ENCODE data around the gene PMP22. TPM values are rescaled to one million over a fixed set of nuclear protein-coding genes. Genes with fewer than 3 reads are reported as not detected.

Gene PMP22
- total RNA-seq, 1 experiment from 2014 or later: 8.4 TPM

GRCh38 chr17:15287538-15288267 lies 22.6 kb upstream of the PMP22 start:
- no peaks in the 10 kb centered on the region for H3K27me3 ChIP-seq (ENCODE audit: control insufficient read depth, insufficient read depth, low read length)
- H3K4me3 ChIP-seq (ENCODE audit: insufficient read depth, low read depth, low read length): no peak overlapping the region

GRCh38 chr17:15285466-15285865 lies 20.3 kb upstream of the PMP22 start:
- no peak for DNase-seq
- no peak overlapping the region for H3K4me3 ChIP-seq (ENCODE audit: insufficient read depth, low read depth, low read length)
- no peaks in the 10 kb centered on the region for H3K36me3 ChIP-seq (replicated peaks; ENCODE audit: control insufficient read depth, insufficient read depth, low read length)
- H3K27me3 ChIP-seq (ENCODE audit: control insufficient read depth, insufficient read depth, low read length): no peaks in the 10 kb centered on the region

More at GRCh38 chr17:15287538-15288267, 22.6 kb upstream of the PMP22 start:
- no peaks in the 10 kb centered on the region for H3K36me3 ChIP-seq (replicated peaks; ENCODE audit: control insufficient read depth, insufficient read depth, low read length)
- no peak for DNase-seq

GRCh38 chr17:15284537-15284936 lies 19.4 kb upstream of the PMP22 start:
- Histone ChIP-seq H3K27me3 (ENCODE audit: control insufficient read depth, insufficient read depth, low read length) (no peaks in the 10 kb centered on the region), H3K4me3 (ENCODE audit: insufficient read depth, low read depth, low read length) (no peak overlapping the region), H3K36me3 (replicated peaks; ENCODE audit: control insufficient read depth, insufficient read depth, low read length) (no peaks in the 10 kb centered on the region)
- DNase-seq: no peak

- DNase-seq: no peak
- no peaks in the 10 kb centered on the region for H3K27me3 ChIP-seq (ENCODE audit: control insufficient read depth, insufficient read depth, low read length)
These were observed 19.0 kb upstream of the PMP22 start for GRCh38 chr17:15284107-15284506.

GRCh38 chr17:15281909-15282308 lies 16.8 kb upstream of the PMP22 start:
- no peaks in the 10 kb centered on the region for H3K27me3 ChIP-seq (ENCODE audit: control insufficient read depth, insufficient read depth, low read length)
- H3K4me3 ChIP-seq (ENCODE audit: insufficient read depth, low read depth, low read length): no peak overlapping the region
- DNase-seq: no peak
- H3K36me3 ChIP-seq (replicated peaks; ENCODE audit: control insufficient read depth, insufficient read depth, low read length): no peaks in the 10 kb centered on the region

More at GRCh38 chr17:15284107-15284506, 19.0 kb upstream of the PMP22 start:
- H3K4me3 ChIP-seq (ENCODE audit: insufficient read depth, low read depth, low read length): no peak overlapping the region
- H3K36me3 ChIP-seq (replicated peaks; ENCODE audit: control insufficient read depth, insufficient read depth, low read length): no peaks in the 10 kb centered on the region

GRCh38 chr17:15278924-15279477 lies 13.9 kb upstream of the PMP22 start:
- no peak for DNase-seq
- no peaks in the 10 kb centered on the region for H3K27me3 ChIP-seq (ENCODE audit: control insufficient read depth, insufficient read depth, low read length)
- H3K36me3 ChIP-seq (replicated peaks; ENCODE audit: control insufficient read depth, insufficient read depth, low read length): no peaks in the 10 kb centered on the region
- H3K4me3 ChIP-seq (ENCODE audit: insufficient read depth, low read depth, low read length): no peak overlapping the region

- Histone ChIP-seq H3K36me3 (replicated peaks; ENCODE audit: control insufficient read depth, insufficient read depth, low read length) (no peaks in the 10 kb centered on the region), H3K27me3 (ENCODE audit: control insufficient read depth, insufficient read depth, low read length) (no peaks in the 10 kb centered on the region), H3K4me3 (ENCODE audit: insufficient read depth, low read depth, low read length) (no peak overlapping the region)
- no peak for DNase-seq
These were observed 13.3 kb upstream of the PMP22 start for GRCh38 chr17:15278380-15278779.

- DNase-seq: no peak
- Histone ChIP-seq H3K4me3 (ENCODE audit: insufficient read depth, low read depth, low read length) (no peak overlapping the region), H3K36me3 (replicated peaks; ENCODE audit: control insufficient read depth, insufficient read depth, low read length) (no peaks in the 10 kb centered on the region), H3K27me3 (ENCODE audit: control insufficient read depth, insufficient read depth, low read length) (no peaks in the 10 kb centered on the region)
These were observed 8.9 kb upstream of the PMP22 start for GRCh38 chr17:15274017-15274416.

GRCh38 chr17:15273141-15273793 lies 8.1 kb upstream of the PMP22 start:
- Histone ChIP-seq H3K4me3 (ENCODE audit: insufficient read depth, low read depth, low read length) (no peak overlapping the region), H3K36me3 (replicated peaks; ENCODE audit: control insufficient read depth, insufficient read depth, low read length) (no peaks in the 10 kb centered on the region), H3K27me3 (ENCODE audit: control insufficient read depth, insufficient read depth, low read length) (no peaks in the 10 kb centered on the region; the same call in 1 of the 2 replicates)
- DNase-seq: no peak

- Histone ChIP-seq H3K27me3 (ENCODE audit: control insufficient read depth, insufficient read depth, low read length) (no peaks in the 10 kb centered on the region; the same call in 1 of the 2 replicates), H3K4me3 (ENCODE audit: insufficient read depth, low read depth, low read length) (no peak overlapping the region), H3K36me3 (replicated peaks; ENCODE audit: control insufficient read depth, insufficient read depth, low read length) (no peaks in the 10 kb centered on the region)
- no peak for DNase-seq
These were observed 6.6 kb upstream of the PMP22 start for GRCh38 chr17:15271741-15272140.

GRCh38 chr17:15270628-15271381 lies 5.7 kb upstream of the PMP22 start:
- no peak overlapping the region for H3K4me3 ChIP-seq (ENCODE audit: insufficient read depth, low read depth, low read length)
- H3K36me3 ChIP-seq (replicated peaks; ENCODE audit: control insufficient read depth, insufficient read depth, low read length): no peaks in the 10 kb centered on the region
- DNase-seq: no peak
- H3K27me3 ChIP-seq (ENCODE audit: control insufficient read depth, insufficient read depth, low read length): no peaks in the 10 kb centered on the region; the same call in 1 of the 2 replicates

GRCh38 chr17:15269780-15270089 lies 4.6 kb upstream of the PMP22 start:
- Histone ChIP-seq H3K4me3 (ENCODE audit: insufficient read depth, low read depth, low read length) (no peak overlapping the region), H3K27me3 (ENCODE audit: control insufficient read depth, insufficient read depth, low read length) (peaks cover under 1% of the 10 kb centered on the region), H3K36me3 (replicated peaks; ENCODE audit: control insufficient read depth, insufficient read depth, low read length) (no peaks in the 10 kb centered on the region)
- DNase-seq: no peak

GRCh38 chr17:15269087-15269779 lies 4.1 kb upstream of the PMP22 start:
- Histone ChIP-seq H3K4me3 (ENCODE audit: insufficient read depth, low read depth, low read length) (no peak overlapping the region), H3K27me3 (ENCODE audit: control insufficient read depth, insufficient read depth, low read length) (peaks cover 5% of the 10 kb centered on the region), H3K36me3 (replicated peaks; ENCODE audit: control insufficient read depth, insufficient read depth, low read length) (no peaks in the 10 kb centered on the region)
- no peak for DNase-seq

- no peaks in the 10 kb centered on the region for H3K36me3 ChIP-seq (replicated peaks; ENCODE audit: control insufficient read depth, insufficient read depth, low read length)
- peaks cover 13% of the 10 kb centered on the region for H3K27me3 ChIP-seq (ENCODE audit: control insufficient read depth, insufficient read depth, low read length)
- no peak for DNase-seq
- H3K4me3 ChIP-seq (ENCODE audit: insufficient read depth, low read depth, low read length): no peak overlapping the region
These were observed 3.3 kb upstream of the PMP22 start for GRCh38 chr17:15268461-15268860.
